Measurements from ENCODE around the gene COL4A4.

- TF ChIP-seq POLR2A (IDR thresholded peaks at IDR 0.05) (no peak), CTCF (IDR thresholded peaks at IDR 0.05) (no peak), EP300 (IDR thresholded peaks at IDR 0.05) (no peak), POLR2AphosphoS5 (IDR thresholded peaks at IDR 0.05) (no peak)
Measured at GRCh38 chr2:227201771-227202170, 37.8 kb upstream of the COL4A4 start.
